HL-60/S4 treated with phorbol 12-myristate 13-acetate at 8.2 ng/mL for 4 days and 3 days (cell line): ENCODE data around the gene KIF17.

ENCODE experiments used
- in situ Hi-C: fragments of 300-500 bp; cut with MboI; formaldehyde crosslinking; loops from 2 replicates; pipeline ENCODE4 v1.15.0; 2022; ENCODE audit warnings: low sequenced_read_pairs

Gene KIF17

GRCh38 chr1:20665726-20666125 lies 52.1 kb downstream of the KIF17 start:
- in situ Hi-C loops: no loop called here

- in situ Hi-C loops: no loop called here
These were observed 53.7 kb downstream of the KIF17 start for GRCh38 chr1:20663969-20664715.

GRCh38 chr1:20663365-20663764 lies 54.4 kb downstream of the KIF17 start:
- in situ Hi-C loops: no loop called here

DNA sequence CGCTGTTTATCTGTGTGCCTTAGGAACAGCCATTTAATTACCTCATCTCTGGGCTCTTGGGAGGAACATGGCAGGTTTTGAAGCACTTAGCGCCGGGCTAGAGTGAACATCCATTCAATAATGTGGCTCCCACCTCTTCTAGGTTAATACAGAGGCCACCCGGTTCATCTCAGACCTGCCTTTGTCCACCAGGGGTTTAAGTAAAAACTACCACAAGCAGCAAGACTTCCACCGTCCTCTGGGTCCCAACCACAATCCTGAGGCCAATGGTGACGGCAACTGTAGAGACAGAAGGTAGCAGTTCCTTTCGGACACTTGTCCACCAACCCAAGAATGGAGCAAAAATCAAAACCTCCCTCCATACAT lies 55.7 kb downstream of the KIF17 start:
- in situ Hi-C loops: no loop called here

DNA sequence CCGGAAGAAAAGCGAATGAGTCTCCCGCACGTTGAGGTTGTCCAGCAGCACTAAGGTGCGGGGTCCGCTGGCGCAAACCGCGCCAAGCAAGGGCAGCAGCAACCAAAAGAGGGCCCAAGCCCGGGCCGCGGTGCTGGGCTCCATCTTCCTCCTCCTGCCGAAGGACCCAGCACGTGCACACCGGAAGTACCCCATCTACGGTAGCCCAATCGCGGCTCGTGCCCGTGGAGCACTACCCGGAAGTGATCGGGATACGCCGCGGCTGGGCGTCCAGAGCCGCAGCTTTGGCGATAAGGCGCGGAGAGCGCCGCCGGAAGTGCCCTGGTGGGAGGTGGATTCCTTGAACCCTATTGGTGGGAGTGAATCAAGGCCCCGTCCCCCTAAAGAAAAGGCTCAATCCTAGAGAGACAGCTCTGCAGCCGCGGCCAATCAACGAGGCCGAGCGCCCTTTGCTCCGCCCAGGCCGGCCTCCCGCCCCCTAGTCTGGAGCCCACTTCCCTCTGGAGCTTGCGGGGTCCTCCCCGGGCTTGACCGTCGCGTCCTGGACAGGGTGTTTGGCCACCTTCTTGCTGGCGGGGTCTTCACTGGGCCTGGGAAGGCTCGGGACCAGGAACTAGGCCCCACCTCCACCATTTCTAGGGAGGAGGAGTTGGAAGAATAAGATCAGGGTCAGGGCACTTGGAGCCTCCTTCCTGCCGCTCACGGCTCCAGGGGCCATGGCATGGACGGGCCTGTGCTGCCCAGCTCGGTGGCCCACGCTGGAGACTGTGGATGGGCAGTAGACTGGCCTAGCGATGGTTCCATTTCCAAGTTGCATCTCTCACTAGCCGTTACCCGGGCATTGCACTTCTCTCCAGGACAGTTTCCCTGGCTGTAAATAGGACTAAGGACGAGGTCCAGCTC lies 56.3 kb downstream of the KIF17 start, which contains the start of gene DDOST:
Gene DDOST, minus strand, starts transcription at position 163 of the 903 bp plus-strand sequence. Its CDS starts 19 bp downstream, at position 144.
- in situ Hi-C loops: no loop called here

DNA sequence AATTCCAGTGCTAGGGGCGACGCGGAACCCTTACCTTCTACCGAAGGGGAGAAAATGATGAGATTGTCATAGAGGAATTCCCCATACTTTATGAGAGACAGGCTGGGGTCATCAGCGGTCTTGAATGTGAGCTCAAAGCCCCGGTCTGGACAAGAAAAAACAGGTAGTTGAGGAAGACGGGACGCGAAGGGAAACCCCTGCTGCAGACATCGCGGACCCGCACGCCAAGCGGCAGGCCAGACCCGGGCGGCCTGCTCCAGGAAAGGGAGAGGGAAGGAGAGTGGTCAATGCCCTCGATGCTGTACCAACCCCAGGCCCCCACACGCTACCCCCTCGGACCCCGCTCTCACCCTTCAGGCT lies 57.0 kb downstream of the KIF17 start:
- in situ Hi-C loops: no loop called here

DNA sequence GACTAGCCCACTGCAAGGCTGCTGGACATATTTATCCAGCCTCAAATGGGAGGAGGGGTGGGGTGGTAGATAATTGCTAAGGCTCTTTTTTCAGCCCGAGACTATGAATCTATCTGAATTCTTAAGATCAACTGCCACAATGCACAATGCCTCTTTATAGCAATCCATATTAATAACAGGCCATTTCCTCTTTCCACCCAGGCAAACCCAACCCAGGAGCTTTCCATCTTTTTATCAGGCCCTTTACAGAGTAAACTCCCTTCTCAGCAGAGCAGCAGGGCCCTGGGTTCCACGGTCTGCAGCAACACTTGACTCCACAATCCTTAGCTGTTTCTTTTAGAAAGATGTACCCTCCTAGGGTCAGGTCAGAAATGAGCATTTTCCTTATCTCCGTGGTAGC lies 57.4 kb downstream of the KIF17 start:
- in situ Hi-C loops: no loop called here

DNA sequence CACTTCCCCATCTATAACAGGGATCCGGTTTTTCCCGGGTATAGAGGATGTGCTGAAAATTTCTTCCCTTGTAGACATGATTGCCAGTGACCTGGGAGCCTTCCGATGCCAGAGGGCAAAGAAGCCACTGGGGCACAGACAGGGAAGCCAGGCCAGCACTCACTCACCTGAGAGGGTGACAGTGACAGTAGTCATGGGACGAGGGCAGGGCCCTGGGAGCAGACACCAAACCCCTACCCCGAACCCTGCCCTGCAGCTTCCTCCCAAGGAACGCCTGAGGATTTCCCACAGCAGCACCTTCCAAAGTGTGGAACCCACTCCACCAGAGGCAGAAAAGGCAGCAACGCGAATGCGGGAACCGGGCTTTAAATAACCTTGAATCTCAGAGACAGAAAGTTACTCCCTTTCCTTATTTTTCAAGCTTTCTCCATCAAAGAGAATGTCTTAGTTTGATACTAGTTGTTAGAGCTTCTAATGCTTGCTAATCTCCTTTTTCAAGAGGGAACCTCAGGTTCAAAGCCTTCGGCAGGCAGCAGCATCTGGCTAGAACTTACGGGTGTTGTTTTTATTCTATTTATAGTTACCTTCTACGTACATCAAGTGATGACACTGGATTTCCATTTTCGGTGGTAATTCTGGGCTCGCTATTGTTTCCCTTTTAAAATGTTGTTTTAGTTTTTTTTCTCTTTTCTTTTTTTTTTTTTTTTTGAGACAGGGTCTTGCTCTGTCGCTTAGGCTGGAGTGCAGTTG lies 59.5 kb downstream of the KIF17 start:
- in situ Hi-C loops: no loop called here

DNA sequence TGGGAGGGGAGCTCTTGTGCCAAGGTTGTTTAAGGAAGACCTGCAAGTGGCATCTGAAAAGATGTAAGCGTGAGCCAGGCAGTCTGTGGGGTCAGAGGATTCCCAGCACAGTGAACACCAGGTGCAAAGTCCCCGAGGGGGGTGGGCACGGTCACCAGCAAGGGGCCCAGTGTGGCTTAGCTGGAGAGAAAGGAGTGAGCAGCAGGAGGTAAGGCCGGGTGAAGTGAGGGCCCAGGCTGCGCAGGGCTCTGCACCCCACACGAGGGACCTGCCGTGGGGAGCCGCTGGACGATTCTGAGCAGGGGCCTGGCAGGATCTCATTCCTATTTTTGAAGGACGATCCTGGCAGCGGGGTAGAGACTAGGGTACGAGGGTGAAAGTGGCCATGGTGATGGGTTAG lies 60.8 kb downstream of the KIF17 start:
- in situ Hi-C loops: no loop called here

DNA sequence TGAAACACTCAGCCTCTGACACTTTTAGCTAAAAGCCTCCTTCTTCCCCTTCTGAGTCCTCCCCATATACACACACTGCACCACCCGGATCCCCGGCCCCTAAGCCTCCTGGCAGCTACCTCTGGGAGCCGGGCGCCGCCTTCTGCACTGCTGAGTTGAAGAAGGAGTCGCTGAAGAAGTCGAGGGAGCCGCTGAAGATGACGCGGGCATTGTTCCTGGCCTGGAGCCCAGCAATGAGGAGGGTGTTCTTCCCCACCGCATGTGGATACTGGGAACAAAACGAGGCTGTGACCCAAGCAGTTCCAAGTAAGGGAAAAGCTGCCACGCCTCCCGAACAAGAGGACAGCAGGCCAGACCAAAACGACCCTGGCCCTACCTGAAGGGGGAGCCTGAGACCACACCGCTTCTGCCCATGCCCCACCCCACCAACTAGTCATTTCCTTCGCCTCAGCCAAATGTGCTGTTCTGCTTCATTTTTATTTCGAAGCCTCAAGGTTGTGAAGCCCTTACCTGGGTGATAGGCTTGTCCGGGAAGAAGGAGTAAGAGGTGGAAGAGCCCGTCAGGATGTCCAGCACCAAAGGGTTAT lies 63.6 kb downstream of the KIF17 start:
- in situ Hi-C loops: no loop called here

DNA sequence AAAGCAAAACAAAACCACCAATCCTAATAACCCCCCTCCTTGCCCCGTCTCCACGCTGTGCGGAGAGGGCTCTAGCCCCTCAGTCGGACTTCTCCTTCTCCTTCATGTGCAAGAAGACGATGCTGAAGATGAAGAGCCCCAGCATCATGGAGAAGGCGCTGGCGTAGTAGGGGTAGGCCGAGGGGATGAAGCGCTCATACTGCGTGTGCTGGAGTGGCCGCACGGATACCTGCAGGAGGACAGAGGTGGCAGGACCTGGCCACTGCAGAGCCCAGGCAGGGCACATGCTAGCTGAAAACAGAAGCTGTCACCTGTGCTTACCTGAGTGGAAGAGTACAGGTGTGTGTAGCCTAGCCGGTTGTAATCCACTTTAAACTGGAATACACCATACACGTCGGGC lies 65.5 kb downstream of the KIF17 start:
- in situ Hi-C loops: no loop called here

- in situ Hi-C loops: loop anchor here (10.0 kb wide), 1 partner anchor 74 kb away; no protein-coding TSS in a partner anchor
These were observed 68.9 kb downstream of the KIF17 start for GRCh38 chr1:20648946-20649345.

DNA sequence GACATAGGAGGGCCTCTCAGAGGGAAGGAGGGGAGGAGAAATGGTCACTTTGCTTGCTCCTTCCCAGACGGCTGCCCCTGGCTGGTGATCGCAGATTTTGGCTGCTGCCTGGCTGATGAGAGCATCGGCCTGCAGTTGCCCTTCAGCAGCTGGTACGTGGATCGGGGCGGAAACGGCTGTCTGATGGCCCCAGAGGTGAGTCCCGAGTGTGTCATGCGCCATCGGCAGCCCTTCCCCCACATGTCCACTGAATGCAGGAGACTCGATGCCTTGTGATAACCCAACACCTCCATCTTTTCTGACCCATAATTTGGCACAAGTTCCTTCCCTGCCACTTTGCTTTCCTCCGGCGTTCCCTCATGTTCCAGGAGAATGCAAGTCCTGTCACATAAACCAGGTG lies 69.4 kb downstream of the KIF17 start:
- in situ Hi-C loops: loop anchor here (10.0 kb wide), 1 partner anchor 74 kb away; no protein-coding TSS in a partner anchor

DNA sequence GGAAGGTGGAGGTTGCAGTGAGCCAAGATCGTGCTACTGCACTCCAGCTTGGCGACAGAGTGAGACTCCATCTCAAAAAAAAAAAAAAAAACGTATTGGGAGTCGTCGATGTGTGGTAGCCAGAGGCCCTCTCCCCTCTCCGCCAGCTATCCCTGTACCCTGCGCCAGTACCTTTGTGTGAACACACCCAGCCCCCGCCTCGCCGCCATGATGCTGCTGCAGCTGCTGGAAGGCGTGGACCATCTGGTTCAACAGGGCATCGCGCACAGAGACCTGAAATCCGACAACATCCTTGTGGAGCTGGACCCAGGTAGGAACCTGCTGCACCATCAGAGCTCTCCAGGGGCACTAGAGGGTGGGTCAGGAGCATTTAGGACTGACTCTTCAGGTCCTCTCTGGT lies 72.4 kb downstream of the KIF17 start:
- in situ Hi-C loops: loop anchor here (10.0 kb wide), 1 partner anchor 71 kb away; no protein-coding TSS in a partner anchor

- in situ Hi-C loops: loop anchor here (10.0 kb wide), 1 partner anchor 70 kb away; no protein-coding TSS in a partner anchor
These were observed 73.4 kb downstream of the KIF17 start for GRCh38 chr1:20644416-20644815.

- in situ Hi-C loops: loop anchor here (10.0 kb wide), 1 partner anchor 68 kb away; no protein-coding TSS in a partner anchor
These were observed 74.7 kb downstream of the KIF17 start for GRCh38 chr1:20643080-20643479.

- in situ Hi-C loops: loop anchor here (10.0 kb wide), 1 partner anchor 67 kb away; no protein-coding TSS in a partner anchor
These were observed 75.8 kb downstream of the KIF17 start for GRCh38 chr1:20641975-20642374.

DNA sequence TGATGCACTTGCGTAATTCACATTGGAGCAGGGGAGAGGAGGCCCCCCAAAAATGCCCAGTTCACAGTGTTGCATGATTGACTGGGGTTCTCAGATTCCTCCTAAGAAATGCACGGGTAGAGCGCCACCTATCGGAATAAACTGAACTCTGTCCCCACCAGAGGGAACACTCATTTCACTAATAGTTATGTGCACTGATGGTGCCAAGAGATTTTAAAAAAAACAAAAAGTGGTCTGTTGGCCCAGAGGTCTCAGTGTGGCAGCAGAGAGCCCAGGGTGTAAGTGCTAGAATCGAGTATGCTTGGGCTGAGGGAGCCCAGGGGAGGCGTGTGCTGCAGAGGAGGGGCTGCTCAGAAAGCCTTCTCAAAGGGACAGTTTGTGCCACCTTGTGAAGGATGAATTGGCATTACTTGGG lies 77.6 kb downstream of the KIF17 start:
- in situ Hi-C loops: loop anchor here (10.0 kb wide), 1 partner anchor 65 kb away; no protein-coding TSS in a partner anchor

- in situ Hi-C loops: loop anchor here (5.0 kb wide), 1 partner anchor 115 kb away; no protein-coding TSS in a partner anchor
These were observed 80.9 kb downstream of the KIF17 start for GRCh38 chr1:20636785-20637347.

DNA sequence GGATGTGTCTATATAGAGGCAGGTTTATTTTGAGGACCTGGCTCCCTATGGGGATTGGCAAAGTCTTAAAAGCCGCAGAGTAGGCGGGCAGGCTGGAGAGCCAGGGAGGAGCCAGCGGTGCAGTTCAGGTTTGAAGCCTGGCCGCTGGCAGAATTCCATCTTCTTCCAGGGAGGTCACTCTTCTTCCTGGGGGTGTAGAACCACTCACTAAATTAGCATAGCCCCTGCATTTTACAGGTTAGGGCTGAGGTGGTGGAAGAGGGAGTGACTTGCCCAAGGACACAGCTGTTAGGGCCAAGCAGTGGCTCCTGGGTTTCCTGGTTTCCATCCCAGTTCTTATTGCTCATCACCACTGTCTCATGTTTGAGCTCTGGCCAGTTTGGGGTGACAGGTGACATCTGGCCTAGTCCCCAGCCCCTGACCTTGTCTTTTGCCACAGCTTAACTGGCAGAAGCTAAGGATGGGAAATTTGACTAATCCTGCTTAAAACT lies 83.2 kb downstream of the KIF17 start:
- in situ Hi-C loops: loop anchor here (5.0 kb wide), 1 partner anchor 112 kb away; no protein-coding TSS in a partner anchor
